KMS-11 (cell line): ENCODE results near the gene RAB11FIP5.

Experiments used
- H2AFZ ChIP-seq: fragments of 200-600 bp; sonication (generic); 2 replicates; pipeline ENCODE4 v1.6.1; 2016; ENCODE audit warnings: antibody characterized with exemption, mixed run types, low read depth
- H3K27ac ChIP-seq: fragments of 200-600 bp; sonication (generic); 2 replicates; pipeline ENCODE4 v1.6.1; 2016; ENCODE audit warnings: mild to moderate bottlenecking, mixed run types
- H3K27me3 ChIP-seq: fragments of 200-600 bp; sonication (generic); 2 replicates; pipeline ENCODE4 v1.6.1; 2017; ENCODE audit warnings: mild to moderate bottlenecking, low read depth, mixed run types, moderate library complexity; ENCODE audit not compliant: insufficient read depth
- H3K36me3 ChIP-seq: fragments of 200-600 bp; sonication (generic); 2 replicates; pipeline ENCODE4 v1.6.1; 2017; ENCODE audit warnings: mild to moderate bottlenecking, mixed run types; ENCODE audit not compliant: insufficient read depth
- H3K4me1 ChIP-seq: fragments of 200-600 bp; sonication (generic); 2 replicates; pipeline ENCODE4 v1.6.1; 2016; ENCODE audit warnings: mild to moderate bottlenecking, low read depth, mixed run types; ENCODE audit not compliant: poor library complexity, severe bottlenecking
- H3K4me2 ChIP-seq: fragments of 200-600 bp; sonication (generic); 2 replicates; pipeline ENCODE4 v1.7.0; 2016; ENCODE audit warnings: mild to moderate bottlenecking, mixed run types
- H3K4me3 ChIP-seq: fragments of 200-600 bp; sonication (generic); IDR thresholded peaks from 2 replicates; pipeline ENCODE4 v1.6.1; 2017; ENCODE audit warnings: low read depth, low read length, mixed read lengths; ENCODE audit not compliant: insufficient read depth
- H3K79me2 ChIP-seq: fragments of 200-600 bp; sonication (generic); 2 replicates; pipeline ENCODE4 v1.6.1; 2016; ENCODE audit warnings: low read depth, mixed run types; ENCODE audit not compliant: insufficient read depth
- H3K9ac ChIP-seq: fragments of 200-600 bp; sonication (generic); 2 replicates; pipeline ENCODE4 v1.6.1; 2016; ENCODE audit warnings: mild to moderate bottlenecking, mixed run types
- H4K20me1 ChIP-seq: fragments of 200-600 bp; sonication (generic); 2 replicates; pipeline ENCODE4 v1.6.1; 2016; ENCODE audit warnings: mild to moderate bottlenecking, mixed run types; ENCODE audit not compliant: insufficient read depth
- CTCF ChIP-seq: fragments of 200-600 bp; sonication (generic); conservative IDR thresholded peaks from 2 replicates; pipeline ENCODE4 v1.6.1; 2017; ENCODE audit warnings: low read depth, mild to moderate bottlenecking, antibody characterized with exemption, low read length, moderate library complexity, mixed read lengths

RAB11FIP5 gene

GRCh38 chr2:73053316-73054114, 59.2 kb downstream of the RAB11FIP5 start:
- H2AFZ ChIP-seq: no peak overlapping the region
- no peak overlapping the region for H3K9ac ChIP-seq
- no peaks in the 10 kb centered on the region for H3K36me3 ChIP-seq
- H3K79me2 ChIP-seq: no peaks in the 10 kb centered on the region
- no peak for TF ChIP-seq CTCF
- no peaks in the 10 kb centered on the region for H4K20me1 ChIP-seq
- no peak overlapping the region for H3K27ac ChIP-seq
- H3K27me3 ChIP-seq: no peaks in the 10 kb centered on the region
- no peaks in the 10 kb centered on the region for H3K4me1 ChIP-seq
- H3K4me3 ChIP-seq: no peak overlapping the region
- H3K4me2 ChIP-seq: no peak overlapping the region

- Histone ChIP-seq H3K36me3 (no peaks in the 10 kb centered on the region), H3K4me1 (no peaks in the 10 kb centered on the region), H3K4me2 (no peak overlapping the region), H3K4me3 (no peak overlapping the region), H3K27me3 (no peaks in the 10 kb centered on the region), H2AFZ (no peak overlapping the region), H4K20me1 (no peaks in the 10 kb centered on the region), H3K79me2 (no peaks in the 10 kb centered on the region), H3K9ac (no peak overlapping the region), H3K27ac (no peak overlapping the region)
- TF ChIP-seq CTCF: no peak
Measured at GRCh38 chr2:73050121-73050545, 62.6 kb downstream of the RAB11FIP5 start.

- Histone ChIP-seq H3K27me3 (no peaks in the 10 kb centered on the region), H3K4me1 (no peaks in the 10 kb centered on the region), H3K36me3 (no peaks in the 10 kb centered on the region), H4K20me1 (no peaks in the 10 kb centered on the region), H2AFZ (no peak overlapping the region), H3K4me2 (no peak overlapping the region), H3K4me3 (no peak overlapping the region), H3K9ac (no peak overlapping the region), H3K27ac (no peak overlapping the region), H3K79me2 (no peaks in the 10 kb centered on the region)
- no peak for TF ChIP-seq CTCF
Measured at GRCh38 chr2:73043929-73044832, 68.6 kb downstream of the RAB11FIP5 start.

- Histone ChIP-seq H3K27me3 (no peaks in the 10 kb centered on the region), H2AFZ (no peak overlapping the region), H3K4me3 (no peak overlapping the region), H4K20me1 (no peaks in the 10 kb centered on the region), H3K27ac (no peak overlapping the region), H3K79me2 (no peaks in the 10 kb centered on the region), H3K36me3 (no peaks in the 10 kb centered on the region), H3K4me1 (no peaks in the 10 kb centered on the region), H3K9ac (no peak overlapping the region), H3K4me2 (no peak overlapping the region)
- no peak for TF ChIP-seq CTCF
Measured at GRCh38 chr2:73043276-73043675, 69.5 kb downstream of the RAB11FIP5 start.
